Measurements from ENCODE around the gene ZNF766. TPM values are rescaled to one million over a fixed set of nuclear protein-coding genes. Genes with fewer than 3 reads are reported as not detected.
A peak's percentile ranks its signal among the peaks of the same experiment; 100 is the strongest.

The ZNF766 gene
- total and polyA plus RNA-seq, 2 experiments from 2014 or later = 9.5 to 16.8 TPM

GRCh38 chr19:52322429-52322828 lies 53.0 kb downstream of the ZNF766 start:
- no peak overlapping the region for H3K4me2 ChIP-seq (ENCODE audit: unreplicated experiment)
- in situ Hi-C loops (cut with MboI) = no loop called here
- no peaks in the 10 kb centered on the region for H3K9me2 ChIP-seq (ENCODE audit: insufficient read depth)
- H4K20me1 ChIP-seq (ENCODE audit: insufficient read depth) = no peaks in the 10 kb centered on the region
- H3K79me2 ChIP-seq (ENCODE audit: insufficient read depth) = no peaks in the 10 kb centered on the region
- TF ChIP-seq EZH2 (IDR thresholded peaks at IDR 0.05; ENCODE audit: insufficient read depth, poor library complexity, severe bottlenecking) = no peak
- no peak for TF ChIP-seq EZH2phosphoT487 (IDR thresholded peaks at IDR 0.05; ENCODE audit: insufficient read depth, low read depth)
- peaks cover 12% of the 10 kb centered on the region for H3K9me3 ChIP-seq (ENCODE audit: low read depth)
- WGBS, 2 experiments (ENCODE audit: low coverage in 1 of 2, low lambda C conversion rate in 2 of 2, missing lambda C conversion rate in 2 of 2) = 98 to 99% methylated on average over 6 of the region's 6 CpGs
- H3K36me3 ChIP-seq (ENCODE audit: low read depth) = peaks cover 58% of the 10 kb centered on the region
- no peak overlapping the region for H3K4me3 ChIP-seq
- no peaks in the 10 kb centered on the region for H3K27me3 ChIP-seq (replicated peaks; ENCODE audit: insufficient read depth)
- H3K9ac ChIP-seq = no peak overlapping the region
- no peak for DNase-seq
- H2AFZ ChIP-seq = no peak overlapping the region
- no peak overlapping the region for H3K27ac ChIP-seq
- no peaks in the 10 kb centered on the region for H3F3A ChIP-seq (ENCODE audit: insufficient read depth)
- H3K4me1 ChIP-seq (ENCODE audit: insufficient read depth) = no peaks in the 10 kb centered on the region

GRCh38 chr19:52331757-52332156 lies 62.4 kb downstream of the ZNF766 start:
- Histone ChIP-seq H3K4me3 (no peak overlapping the region), H3K27ac (no peak overlapping the region), H3K9me2 (ENCODE audit: insufficient read depth) (no peaks in the 10 kb centered on the region), H3K4me2 (ENCODE audit: unreplicated experiment) (no peak overlapping the region), H3K9ac (no peak overlapping the region), H3F3A (ENCODE audit: insufficient read depth) (no peaks in the 10 kb centered on the region), H3K9me3 (ENCODE audit: low read depth) (no peaks in the 10 kb centered on the region), H3K27me3 (replicated peaks; ENCODE audit: insufficient read depth) (no peaks in the 10 kb centered on the region), H3K4me1 (ENCODE audit: insufficient read depth) (no peaks in the 10 kb centered on the region), H3K79me2 (ENCODE audit: insufficient read depth) (peaks cover 2% of the 10 kb centered on the region; the same call in 1 of the 2 replicates), H4K20me1 (ENCODE audit: insufficient read depth) (no peaks in the 10 kb centered on the region), H2AFZ (no peak overlapping the region), H3K36me3 (ENCODE audit: low read depth) (no peaks in the 10 kb centered on the region)
- TF ChIP-seq EZH2phosphoT487 (IDR thresholded peaks at IDR 0.05; ENCODE audit: insufficient read depth, low read depth) = no peak
- no peak for TF ChIP-seq EZH2 (IDR thresholded peaks at IDR 0.05; ENCODE audit: insufficient read depth, poor library complexity, severe bottlenecking)
- peak; percentile 6 for DNase-seq
- 51 to 55% methylated on average over 10 of the region's 10 CpGs for WGBS, 2 experiments (ENCODE audit: low coverage in 1 of 2, low lambda C conversion rate in 2 of 2, missing lambda C conversion rate in 2 of 2)
- in situ Hi-C loops (cut with MboI) = no loop called here

- Histone ChIP-seq H3K9ac (peak overlapping the region; percentile 96), H3K27me3 (replicated peaks; ENCODE audit: insufficient read depth) (no peaks in the 10 kb centered on the region), H3K4me3 (peak overlapping the region; percentile 89), H3F3A (ENCODE audit: insufficient read depth) (no peaks in the 10 kb centered on the region), H4K20me1 (ENCODE audit: insufficient read depth) (no peaks in the 10 kb centered on the region), H3K4me1 (ENCODE audit: insufficient read depth) (no peaks in the 10 kb centered on the region), H3K79me2 (ENCODE audit: insufficient read depth) (peaks cover 9% of the 10 kb centered on the region; the same call in 1 of the 2 replicates), H2AFZ (peak overlapping the region; percentile 91), H3K36me3 (ENCODE audit: low read depth) (no peaks in the 10 kb centered on the region), H3K4me2 (ENCODE audit: unreplicated experiment) (peak overlapping the region; percentile 83), H3K27ac (no peak overlapping the region), H3K9me3 (ENCODE audit: low read depth) (no peaks in the 10 kb centered on the region), H3K9me2 (ENCODE audit: insufficient read depth) (no peaks in the 10 kb centered on the region)
- no peak for DNase-seq
- 50 to 54% methylated on average over 9 of the region's 9 CpGs for WGBS, 2 experiments (ENCODE audit: low coverage in 1 of 2, low lambda C conversion rate in 2 of 2, missing lambda C conversion rate in 2 of 2)
- in situ Hi-C loops (cut with MboI) = no loop called here
- TF ChIP-seq EZH2phosphoT487 (IDR thresholded peaks at IDR 0.05; ENCODE audit: insufficient read depth, low read depth) (no peak), EZH2 (IDR thresholded peaks at IDR 0.05; ENCODE audit: insufficient read depth, poor library complexity, severe bottlenecking) (no peak)
These were observed 66.4 kb downstream of the ZNF766 start for GRCh38 chr19:52335768-52336116.

- no peaks in the 10 kb centered on the region for H4K20me1 ChIP-seq (ENCODE audit: insufficient read depth)
- no peaks in the 10 kb centered on the region for H3K9me2 ChIP-seq (ENCODE audit: insufficient read depth)
- H3K4me3 ChIP-seq = peak within 1 kb of the TSS; percentile 89
- no peaks in the 10 kb centered on the region for H3F3A ChIP-seq (ENCODE audit: insufficient read depth)
- TF ChIP-seq EZH2 (IDR thresholded peaks at IDR 0.05; ENCODE audit: insufficient read depth, poor library complexity, severe bottlenecking) (no peak), EZH2phosphoT487 (IDR thresholded peaks at IDR 0.05; ENCODE audit: insufficient read depth, low read depth) (no peak)
- peak within 1 kb of the TSS; percentile 83 for H3K4me2 ChIP-seq (ENCODE audit: unreplicated experiment)
- no peaks in the 10 kb centered on the region for H3K27me3 ChIP-seq (replicated peaks; ENCODE audit: insufficient read depth)
- 2 to 3% methylated on average over 47 to 55 of the region's 55 CpGs for whole genome bisulfite sequencing, 2 experiments (ENCODE audit: low coverage in 1 of 2, low lambda C conversion rate in 2 of 2, missing lambda C conversion rate in 2 of 2)
- no peaks in the 10 kb centered on the region for H3K36me3 ChIP-seq (ENCODE audit: low read depth)
- DNase-seq = peak; percentile 95
- peak within 1 kb of the TSS; percentile 91 for H2AFZ ChIP-seq
- H3K9ac ChIP-seq = peak within 1 kb of the TSS; percentile 96
- no peaks in the 10 kb centered on the region for H3K4me1 ChIP-seq (ENCODE audit: insufficient read depth)
- peak within 1 kb of the TSS; percentile 79 for H3K27ac ChIP-seq
- H3K79me2 ChIP-seq (ENCODE audit: insufficient read depth) = peaks cover 9% of the 10 kb centered on the region; the same call in 1 of the 2 replicates
- in situ Hi-C loops (cut with MboI) = no loop called here
- no peaks in the 10 kb centered on the region for H3K9me3 ChIP-seq (ENCODE audit: low read depth)
These were observed 66.9 kb downstream of the ZNF766 start, which contains the start of gene ZNF610 for GRCh38 chr19:52336117-52336790. ZNF610 (plus strand) TSS chr19:52336243; CDS start chr19:52349173, 12,930 bp downstream.

Measured in GM23248 (cell line).